GM15510 (cell line): ENCODE results near the gene ACE.

Experiments
- POLR2A ChIP-seq: IDR thresholded peaks from 3 replicates; pipeline ENCODE4 v1.6.1; 2011; ENCODE audit warnings: borderline replicate concordance; ENCODE audit not compliant: insufficient read length; ENCODE audit errors: extremely low read depth

The ACE gene

DNA sequence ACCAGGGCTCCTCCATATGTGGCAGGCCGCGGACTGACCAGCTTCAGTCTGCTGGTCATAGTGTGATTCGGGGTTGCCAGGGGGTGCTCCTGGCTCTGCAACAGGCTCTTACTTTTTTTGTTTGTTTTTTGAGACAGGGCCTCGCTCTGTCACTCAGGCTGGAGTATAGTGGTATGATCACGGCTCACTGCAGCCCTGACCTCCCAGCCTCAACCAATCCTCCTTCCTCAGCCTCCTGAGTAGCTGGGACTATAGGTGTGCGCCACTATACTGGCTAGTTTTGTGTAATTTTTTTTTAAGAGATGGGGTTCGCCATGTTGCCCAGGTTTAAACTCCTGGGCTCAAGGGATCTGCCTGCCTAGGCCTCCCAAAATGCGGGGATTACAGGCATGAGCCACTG lies 34.5 kb downstream of the ACE start:
- TF ChIP-seq POLR2A = no peak

DNA sequence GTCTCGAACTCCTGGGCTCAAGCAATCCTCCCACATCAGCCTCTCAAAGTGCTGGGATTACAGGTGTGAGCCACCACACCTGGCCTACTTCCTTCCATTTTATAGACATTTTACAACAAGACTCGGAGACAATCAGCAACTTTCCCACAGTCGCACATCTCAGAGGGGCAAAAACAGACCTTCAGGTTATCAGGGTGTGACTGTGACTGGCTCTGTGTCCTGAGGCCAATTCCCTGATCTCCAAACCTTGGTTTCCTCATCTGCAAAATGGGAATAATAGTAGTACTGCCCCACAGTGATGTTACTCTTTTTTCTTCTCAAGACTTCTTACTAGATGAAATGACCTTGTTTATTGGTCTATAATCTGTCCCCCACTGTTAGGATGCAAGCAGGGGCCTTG lies 35.5 kb downstream of the ACE start:
- TF ChIP-seq POLR2A = no peak

DNA sequence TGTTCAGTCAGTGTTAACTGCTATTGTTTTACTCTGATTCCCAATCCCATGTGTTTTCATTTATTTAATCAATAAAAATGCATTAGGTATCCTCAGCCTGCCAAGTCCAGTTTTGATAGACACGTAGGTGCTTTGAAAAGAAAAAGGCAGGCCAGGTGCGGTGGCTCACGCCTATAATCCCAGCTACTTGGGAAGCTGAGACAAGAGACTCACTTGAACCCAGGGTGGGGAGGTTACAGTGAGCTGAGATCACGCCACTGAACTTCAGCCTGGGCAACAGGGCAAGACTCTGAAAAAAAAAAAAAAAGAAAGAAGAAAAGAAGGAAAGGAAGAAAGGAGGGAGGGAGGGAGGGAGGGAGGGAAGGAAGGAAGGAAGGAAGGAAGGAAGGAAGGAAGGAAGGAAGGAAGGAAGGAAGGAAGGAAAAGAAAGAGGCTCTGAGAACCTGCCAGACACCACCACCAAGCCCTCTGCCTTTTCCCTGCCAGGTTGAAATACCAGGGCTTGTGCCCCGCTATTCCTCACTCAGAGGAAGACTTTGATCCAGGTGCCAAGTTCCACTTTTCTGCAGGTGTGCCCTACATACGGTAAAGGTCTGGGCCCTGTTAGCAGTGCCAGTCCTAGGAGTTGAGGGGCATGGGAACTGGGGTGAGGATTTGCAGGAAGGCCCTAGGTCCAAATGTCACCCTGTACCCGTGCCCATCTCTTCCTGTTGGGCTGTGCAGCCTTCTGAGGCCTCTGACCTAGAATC lies 36.2 kb downstream of the ACE start:
- TF ChIP-seq POLR2A = no peak

DNA sequence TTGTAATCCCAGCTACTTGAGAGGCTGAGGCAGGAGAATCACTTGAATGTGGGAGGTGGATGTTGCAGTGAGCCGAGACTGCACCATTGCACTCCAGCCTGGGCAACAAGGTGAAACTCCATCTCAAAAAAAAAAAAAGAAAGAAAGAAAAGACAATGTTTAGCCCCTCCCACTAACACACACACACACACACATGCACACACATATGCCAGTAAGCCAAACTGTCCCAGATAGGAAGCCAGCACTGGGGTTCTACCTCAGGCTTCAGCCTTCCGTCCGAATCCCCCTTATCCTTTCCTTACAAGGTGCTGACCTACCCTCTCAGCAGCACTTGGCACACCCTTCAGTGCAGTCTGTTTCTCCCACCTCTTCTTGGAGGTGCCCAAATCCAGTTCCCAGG lies 37.6 kb downstream of the ACE start:
- no peak for TF ChIP-seq POLR2A

DNA sequence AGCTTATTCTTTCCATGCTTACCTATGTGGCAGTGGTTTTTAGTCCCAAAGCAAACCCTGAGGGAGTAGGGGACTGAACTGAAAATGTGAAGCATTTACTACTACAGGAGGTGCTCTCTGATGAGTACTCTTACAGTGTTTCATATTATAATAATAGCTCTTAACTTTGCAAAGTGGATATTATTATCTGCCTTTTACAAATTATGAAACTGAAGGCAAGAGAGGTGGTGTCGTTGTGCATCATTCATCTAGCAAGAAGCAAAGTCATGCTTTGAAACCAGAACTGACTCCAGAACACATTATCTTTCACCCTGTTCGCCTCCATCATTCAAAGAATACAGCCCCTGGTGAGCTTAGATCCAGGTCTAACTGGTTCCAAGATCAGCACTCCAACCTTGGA lies 38.1 kb downstream of the ACE start:
- no peak for TF ChIP-seq POLR2A

DNA sequence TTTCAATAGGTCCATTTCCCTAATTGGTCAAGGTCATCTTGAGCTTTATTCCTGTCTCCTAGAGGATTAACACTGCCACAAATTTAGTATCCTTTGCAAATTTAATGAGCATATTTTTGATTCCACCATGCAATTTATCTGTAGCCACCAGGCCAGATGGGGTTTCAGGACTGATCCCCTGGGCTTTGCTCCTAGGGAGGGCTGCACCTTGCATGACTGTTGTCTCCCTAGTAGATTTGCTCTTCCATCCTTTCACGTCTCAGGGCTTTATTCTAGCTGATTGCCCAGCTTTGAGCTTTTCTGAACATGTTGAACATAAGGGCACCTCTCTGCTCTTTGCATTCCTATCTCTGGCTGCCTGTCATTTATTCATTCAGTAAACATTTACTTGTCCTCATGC lies 38.6 kb downstream of the ACE start:
- no peak for TF ChIP-seq POLR2A

DNA sequence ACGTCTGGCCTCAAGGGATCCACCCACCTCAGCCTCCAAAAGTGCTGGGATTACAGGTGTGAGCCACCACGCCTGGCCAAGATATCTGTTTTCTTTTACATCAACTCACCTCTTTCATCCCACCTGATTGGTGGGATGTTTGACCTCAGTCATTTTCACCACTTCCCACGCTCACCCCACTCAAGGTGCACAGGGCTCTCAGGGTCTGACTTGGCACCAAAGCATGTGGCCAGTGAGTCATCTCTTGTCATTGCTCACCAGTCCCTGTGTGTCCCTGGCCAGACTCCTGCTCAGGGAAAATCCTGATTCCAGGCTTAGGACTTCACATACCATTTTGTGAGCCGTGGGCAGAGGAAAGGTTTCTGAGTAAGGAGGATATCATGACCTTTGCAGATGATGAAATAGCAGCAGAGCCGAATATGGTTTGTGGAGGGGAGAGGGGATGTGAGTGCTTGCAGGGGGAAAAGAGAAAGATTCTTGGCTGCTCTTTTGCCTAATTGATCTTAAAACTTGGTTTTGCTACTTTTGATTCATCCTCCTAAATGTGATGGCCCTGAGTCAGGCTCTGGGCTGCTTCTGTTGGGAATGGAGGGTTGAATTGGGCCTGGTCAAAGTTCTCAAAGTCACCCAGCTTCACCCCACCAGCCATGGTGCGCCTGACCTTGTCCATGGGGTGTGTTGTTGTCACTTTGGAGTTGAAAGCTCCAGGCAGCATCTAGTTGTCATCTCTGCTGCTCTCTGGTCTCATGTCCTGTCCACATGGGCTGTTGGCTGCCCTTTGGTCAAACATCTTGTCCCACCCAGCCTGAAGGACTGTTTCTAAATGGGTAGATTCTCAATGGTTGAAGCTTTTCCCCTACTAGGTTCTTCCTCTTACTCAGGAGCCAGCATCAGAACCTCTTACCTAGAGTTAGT lies 40.3 kb downstream of the ACE start:
- no peak for TF ChIP-seq POLR2A

DNA sequence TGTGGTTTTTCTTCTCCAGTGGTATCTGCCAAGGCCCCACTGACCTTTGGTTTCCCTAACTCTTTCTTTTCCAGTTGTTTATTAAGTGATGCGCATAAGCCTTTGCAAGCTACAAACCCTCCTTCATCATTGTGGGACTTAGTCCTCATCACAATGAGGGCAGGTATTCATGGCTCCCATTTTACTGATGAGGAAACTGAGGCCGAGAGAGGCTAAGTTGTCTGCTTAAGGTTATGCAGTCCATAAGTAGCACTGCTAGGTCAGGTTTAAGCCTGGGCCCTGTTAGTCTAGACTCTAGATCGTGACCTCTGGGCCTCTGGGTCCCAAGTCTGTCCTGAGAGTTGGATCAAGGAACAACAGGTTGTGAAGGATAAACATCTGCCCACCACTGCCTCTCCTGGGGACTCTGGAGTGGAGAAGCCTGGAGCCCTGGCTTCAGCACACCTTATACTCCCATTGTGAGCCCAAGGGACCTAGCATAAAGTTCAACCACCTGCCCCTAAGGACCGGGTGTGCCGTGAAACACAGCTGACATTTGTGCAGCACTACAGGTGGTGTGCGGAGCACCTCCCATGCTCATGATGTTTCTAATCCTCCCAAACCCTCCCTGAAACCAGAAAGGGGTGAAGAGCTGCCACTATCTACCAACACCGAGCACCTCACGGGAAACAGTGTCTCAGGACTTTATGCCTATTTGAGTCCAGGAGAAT lies 41.1 kb downstream of the ACE start:
- no peak for TF ChIP-seq POLR2A

DNA sequence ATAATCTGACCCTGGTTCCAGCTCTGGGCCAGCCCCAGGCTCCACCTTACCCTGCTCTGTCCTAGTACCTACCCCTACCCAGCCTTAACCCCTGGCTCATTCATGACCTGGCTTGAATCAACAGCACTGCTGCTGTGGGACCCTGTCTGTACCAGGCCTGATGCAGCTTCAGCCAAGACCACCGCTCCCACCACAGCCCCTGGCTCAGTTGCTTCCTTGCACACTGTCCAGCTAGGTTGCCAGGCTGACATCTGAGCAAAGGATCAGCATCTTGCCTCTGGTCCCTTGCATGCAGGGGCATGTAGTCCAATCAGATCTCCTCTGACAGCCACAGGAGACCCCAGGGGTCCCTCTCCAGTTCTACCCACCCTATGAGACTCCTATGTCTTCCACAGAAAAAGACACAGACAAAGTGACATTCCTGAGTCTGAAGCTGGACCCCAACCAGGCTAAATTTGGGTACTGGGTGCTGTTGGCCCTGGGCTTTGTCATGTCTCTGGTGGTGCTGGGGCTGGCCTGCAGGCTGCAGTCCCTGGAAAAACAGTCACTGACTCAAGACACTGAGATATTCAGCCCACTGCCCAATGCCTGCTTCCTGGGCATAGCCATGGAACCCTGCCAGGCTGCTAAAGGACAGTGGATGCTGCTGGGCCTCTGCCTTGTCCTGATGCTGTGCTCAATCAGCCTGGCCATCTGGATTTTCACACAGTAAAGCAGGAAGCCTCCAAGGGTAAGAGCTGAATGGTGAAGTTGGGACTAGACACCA lies 42.4 kb downstream of the ACE start:
- TF ChIP-seq POLR2A = no peak

DNA sequence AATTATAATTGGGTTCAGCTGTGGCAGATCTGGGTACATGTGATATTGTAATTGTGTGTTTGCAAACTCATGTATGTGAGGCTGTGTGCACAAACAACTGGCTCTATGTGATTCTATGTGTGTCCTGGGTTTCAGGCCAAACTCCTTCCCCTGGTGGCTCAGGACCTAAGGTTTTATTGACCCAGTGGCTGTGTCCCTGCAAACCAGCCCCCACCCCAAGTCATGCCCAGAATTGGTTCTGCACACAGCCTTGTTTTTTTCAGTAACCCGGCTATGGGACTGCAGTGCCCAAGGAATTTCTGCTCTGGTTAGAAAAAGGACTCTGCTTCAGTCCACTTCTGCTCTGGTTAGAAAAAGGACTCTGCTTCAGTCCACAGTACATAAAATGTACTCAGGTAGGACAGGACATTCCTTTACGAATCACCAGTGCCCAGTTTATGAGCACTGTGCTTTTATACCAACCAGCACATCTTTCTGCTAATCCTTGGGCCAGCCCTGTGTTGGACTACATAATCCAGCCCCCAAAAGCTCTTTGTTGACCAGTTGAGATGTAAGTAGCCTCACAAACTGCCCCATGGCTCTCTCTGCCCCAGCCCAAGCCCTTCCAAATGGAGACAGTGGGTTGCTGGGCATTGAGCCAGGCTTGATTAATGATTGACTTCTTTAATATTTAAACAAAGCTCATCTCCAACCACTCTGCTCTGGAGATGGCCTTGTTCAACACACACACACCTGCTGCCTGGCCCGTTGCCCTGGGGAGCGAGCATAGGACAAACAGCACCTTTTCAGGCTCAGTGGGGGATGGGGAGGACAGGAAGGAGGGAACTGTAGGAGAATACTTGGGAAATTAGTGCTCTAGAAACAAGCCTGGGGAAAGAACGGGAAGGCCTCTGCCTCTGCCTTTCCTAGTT lies 43.4 kb downstream of the ACE start:
- TF ChIP-seq POLR2A = no peak

DNA sequence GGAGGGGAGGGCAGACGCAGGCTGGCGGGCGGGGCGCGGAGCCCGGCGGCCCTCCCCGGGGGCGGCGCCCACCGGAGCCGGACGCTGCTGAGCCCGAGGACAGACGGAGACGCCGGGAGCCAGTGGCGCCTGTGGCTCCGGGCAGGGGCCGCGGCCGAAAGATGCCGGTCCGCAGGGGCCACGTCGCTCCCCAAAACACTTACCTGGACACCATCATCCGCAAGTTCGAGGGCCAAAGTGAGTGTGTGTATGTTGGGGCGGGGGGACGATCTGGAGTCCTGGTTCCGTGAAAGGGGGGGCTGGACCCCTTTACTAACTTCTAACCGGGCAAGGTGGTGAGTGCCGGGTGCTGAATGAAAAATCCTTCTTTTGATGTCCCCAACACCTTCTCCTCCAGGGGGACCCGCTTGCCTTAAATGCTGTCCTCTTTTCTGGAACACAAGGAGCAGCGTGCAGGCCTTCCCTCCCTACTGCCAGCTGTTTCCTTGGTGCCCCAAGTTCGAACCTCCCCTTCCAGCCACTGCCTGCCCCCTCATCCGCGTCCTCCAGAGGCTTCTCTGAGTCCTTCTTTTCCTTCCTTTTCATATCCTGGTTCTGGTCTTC lies 46.5 kb downstream of the ACE start, which contains the start of gene KCNH6:
KCNH6 (plus strand) TSS at position 106 of the 603 bp plus-strand sequence; CDS start at position 162, 56 bp downstream.
- TF ChIP-seq POLR2A = no peak

DNA sequence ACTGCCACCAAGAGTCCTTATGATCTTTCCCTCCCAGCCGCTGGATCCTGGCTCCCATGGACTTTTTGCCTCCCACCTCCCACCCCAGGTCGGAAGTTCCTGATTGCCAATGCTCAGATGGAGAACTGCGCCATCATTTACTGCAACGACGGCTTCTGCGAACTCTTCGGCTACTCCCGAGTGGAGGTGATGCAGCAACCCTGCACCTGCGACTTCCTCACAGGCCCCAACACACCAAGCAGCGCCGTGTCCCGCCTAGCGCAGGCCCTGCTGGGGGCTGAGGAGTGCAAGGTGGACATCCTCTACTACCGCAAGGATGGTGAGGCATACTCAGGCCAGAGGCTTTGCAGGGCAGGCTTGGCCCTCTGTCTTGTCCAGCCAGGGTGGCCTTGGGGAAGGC lies 47.2 kb downstream of the ACE start:
- no peak for TF ChIP-seq POLR2A

DNA sequence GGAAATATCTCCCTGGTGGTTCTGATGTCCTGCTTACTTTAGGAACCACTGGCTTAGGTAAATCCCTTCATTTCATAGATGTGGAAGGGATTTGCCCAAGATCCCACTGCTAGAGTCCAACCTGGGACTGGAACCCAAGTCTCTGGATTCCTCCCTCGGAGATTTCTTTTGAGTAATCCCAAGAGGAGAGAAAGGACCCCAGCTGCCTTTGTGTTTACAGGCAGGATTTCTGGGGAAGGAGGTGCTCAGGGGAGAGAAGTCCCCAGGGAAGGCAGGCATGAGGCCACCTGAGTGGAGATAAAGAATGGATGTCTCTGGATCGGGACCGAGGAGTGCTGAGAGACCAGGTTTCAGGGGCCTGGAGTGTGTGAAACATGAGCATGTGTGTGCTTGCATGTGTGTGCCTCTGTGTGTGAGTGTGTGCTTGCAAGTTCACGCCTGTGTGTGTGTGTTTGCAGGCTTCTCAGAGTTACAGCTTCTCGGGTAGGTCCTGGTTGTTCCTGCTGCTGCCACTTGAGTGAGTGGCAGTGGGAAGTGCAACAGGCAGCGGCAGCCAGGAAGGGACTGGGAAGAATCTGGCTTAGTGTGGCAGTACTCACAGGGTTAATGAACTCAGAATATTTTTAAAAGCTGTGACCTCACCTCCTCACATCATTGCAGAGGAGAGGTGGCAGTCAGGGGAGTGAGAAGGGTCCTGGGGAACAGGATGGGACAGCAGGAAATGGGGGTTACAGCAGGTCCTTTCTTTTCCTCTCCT lies 48.5 kb downstream of the ACE start:
- TF ChIP-seq POLR2A = no peak

DNA sequence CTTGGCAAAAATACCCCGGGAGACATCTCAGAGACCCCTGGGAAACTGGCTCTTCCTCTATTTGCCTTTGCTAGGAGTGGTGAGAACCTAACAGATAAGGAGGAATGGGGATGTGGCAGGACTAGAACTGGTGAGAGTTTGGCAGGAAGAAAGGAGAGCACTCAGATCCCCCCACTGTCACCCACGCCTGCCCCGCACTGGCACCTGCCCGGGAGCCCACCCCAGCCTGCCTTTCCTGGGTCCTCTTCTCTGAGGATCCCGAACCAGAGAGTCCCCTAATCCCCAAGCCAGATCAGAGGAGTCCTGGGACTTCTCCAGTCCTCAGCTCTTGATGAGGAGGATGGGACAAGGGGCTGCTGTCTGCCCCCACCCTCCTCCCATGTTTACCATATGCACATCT lies 50.0 kb downstream of the ACE start:
- TF ChIP-seq POLR2A = no peak
